GM12801 (cell line): ENCODE measurements around the gene KRT86.

Experiments
- CTCF ChIP-seq: IDR thresholded peaks from one replicate; pipeline ENCODE4 v1.5.1; 2011; ENCODE audit warnings: control low read depth; ENCODE audit not compliant: insufficient read length; ENCODE audit errors: extremely low read depth

KRT86 gene

GRCh38 chr12:52347016-52347415, 72.6 kb downstream of the KRT86 start:
- TF ChIP-seq CTCF = no peak

- TF ChIP-seq CTCF = no peak
Measured at GRCh38 chr12:52347551-52348510, 73.4 kb downstream of the KRT86 start.

GRCh38 chr12:52349196-52349595, 74.8 kb downstream of the KRT86 start:
- TF ChIP-seq CTCF = no peak

GRCh38 chr12:52350021-52350620, 75.7 kb downstream of the KRT86 start:
- TF ChIP-seq CTCF = no peak

- TF ChIP-seq CTCF = no peak
Measured at GRCh38 chr12:52350786-52351185, 76.3 kb downstream of the KRT86 start.

GRCh38 chr12:52351196-52352059, 77.0 kb downstream of the KRT86 start:
- TF ChIP-seq CTCF = no peak

- TF ChIP-seq CTCF = no peak
Measured at GRCh38 chr12:52352951-52353350, 78.5 kb downstream of the KRT86 start.
